GM21515 (cell line): ENCODE measurements around the gene MYOD1.

Experiments
- ATAC-seq: cut with Tn5 transposase; IDR thresholded peaks from one replicate; pipeline ENCODE4 v1.9.1; 2021; ENCODE audit not compliant: unreplicated experiment

The MYOD1 gene

DNA sequence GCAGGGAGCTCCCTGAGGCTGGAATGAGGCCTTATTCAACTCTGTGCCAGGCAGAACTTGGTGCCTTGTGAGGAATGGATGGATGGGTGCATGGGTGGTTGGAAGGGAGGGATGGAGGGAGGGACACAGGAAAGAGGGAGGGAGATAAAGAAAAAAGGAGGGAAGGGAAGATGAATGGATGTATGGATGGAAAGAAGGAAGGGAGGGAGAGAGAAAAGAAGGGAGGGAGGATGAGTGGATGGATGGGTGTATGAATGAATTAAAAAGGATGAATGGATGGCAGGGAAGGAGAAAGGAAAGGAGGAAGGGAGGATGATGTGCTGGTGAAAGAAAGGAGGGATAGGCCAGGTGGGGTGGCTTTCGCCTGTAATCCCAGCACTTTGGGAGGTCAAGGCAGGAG is 49.8 kb downstream of the MYOD1 start:
- ATAC-seq, result no peak

- ATAC-seq, result no peak
Measured at GRCh38 chr11:17770048-17770652, 50.8 kb downstream of the MYOD1 start.

- ATAC-seq, result no peak
Measured at GRCh38 chr11:17770917-17771316, 51.5 kb downstream of the MYOD1 start.

GRCh38 chr11:17771415-17771814 is 52.0 kb downstream of the MYOD1 start:
- ATAC-seq, result no peak
